Activated CD8-positive, alpha-beta memory T cell treated with anti-CD3 and anti-CD28 coated beads for 1 hour (primary cell): ENCODE measurements around the gene MRPL18.
"Not testable (repeated sequence)": the region's sequence is repeated elsewhere in the genome, so short reads cannot be mapped to it uniquely, and the experiment has no call there.

Source experiments
- DNase-seq, 2 donors: peaks; one replicate each; pipeline ENCODE4 v3.0.0-alpha.2; 2020; ENCODE audit warnings: low read depth in 1 of 2; ENCODE audit errors: extremely low read depth in 1 of 2

The MRPL18 gene

GRCh38 chr6:159772196-159772595, 18.1 kb upstream of the MRPL18 start:
- DNase-seq, result no peak

- no peak for DNase-seq
These were observed 12.9 kb upstream of the MRPL18 start for GRCh38 chr6:159777240-159777904.

- no peak for DNase-seq
These were observed 12.1 kb upstream of the MRPL18 start for GRCh38 chr6:159778131-159778530.

- no peak for DNase-seq
These were observed 11.6 kb upstream of the MRPL18 start for GRCh38 chr6:159778542-159779103.

GRCh38 chr6:159788276-159788675, 2.0 kb upstream of the MRPL18 start:
- DNase-seq, result peak in 1 of 2 donors; percentile 2

GRCh38 chr6:159788753-159789376, 1.4 kb upstream of the MRPL18 start:
- DNase-seq, result peak in 1 of 2 donors; percentile 14

- peak; percentile 96 to 99 for DNase-seq
These were observed 704 bp upstream of the MRPL18 start, which contains the start of gene TCP1 for GRCh38 chr6:159789377-159790148. Gene TCP1 (minus strand): TSS chr6:159789602. CDS start chr6:159789468, 134 bp downstream.

GRCh38 chr6:159790956-159791598, 810 bp downstream of the MRPL18 start:
- peak in 1 of 2 donors; percentile 1 for DNase-seq

GRCh38 chr6:159794976-159795375, 4.7 kb downstream of the MRPL18 start:
- not testable (repeated sequence) for DNase-seq

GRCh38 chr6:159797554-159797953, 7.3 kb downstream of the MRPL18 start:
- no peak for DNase-seq

GRCh38 chr6:159800141-159800865, 10.0 kb downstream of the MRPL18 start, which contains the start of gene PNLDC1:
Gene PNLDC1 (plus strand): TSS chr6:159800276. CDS start chr6:159800308, 32 bp downstream.
- DNase-seq, result no peak

GRCh38 chr6:159801935-159802334, 11.7 kb downstream of the MRPL18 start:
- DNase-seq, result no peak

- DNase-seq, result no peak
These were observed 14.2 kb downstream of the MRPL18 start for GRCh38 chr6:159804504-159804903.

GRCh38 chr6:159805440-159806020, 15.3 kb downstream of the MRPL18 start:
- DNase-seq, result no peak

- no peak for DNase-seq
These were observed 15.8 kb downstream of the MRPL18 start for GRCh38 chr6:159806021-159806458.

GRCh38 chr6:159807150-159807858, 17.0 kb downstream of the MRPL18 start:
- DNase-seq, result no peak

GRCh38 chr6:159808647-159809046, 18.4 kb downstream of the MRPL18 start:
- no peak for DNase-seq

- no peak for DNase-seq
These were observed 18.9 kb downstream of the MRPL18 start for GRCh38 chr6:159809149-159809548.

- no peak for DNase-seq
These were observed 23.5 kb downstream of the MRPL18 start for GRCh38 chr6:159813781-159814180.
